GM12878 (cell line): ENCODE data around the gene GPC3.

Experiments used
- CHD1 ChIP-seq: IDR thresholded peaks from 2 replicates; pipeline ENCODE4 v1.6.1; 2012; ENCODE audit warnings: low read depth, low read length, improper control_type of control experiment
- CTCF ChIP-seq, 3 experiments: IDR thresholded peaks in 2 of 3; conservative IDR thresholded peaks in 1 of 3; 2 replicates each; pipeline ENCODE4 v1.5.1; 2011; ENCODE audit warnings: low read depth in 3 of 3, low read length in 3 of 3, mild to moderate bottlenecking in 3 of 3, control low read depth in 2 of 3, moderate library complexity in 2 of 3, inconsistent platforms in 1 of 3, mixed read lengths in 1 of 3; ENCODE audit not compliant: control insufficient read depth in 2 of 3, insufficient read depth in 1 of 3; ENCODE audit errors: extremely low read depth in 1 of 3
- EZH2 ChIP-seq: IDR thresholded peaks from 2 replicates; pipeline ENCODE4 v1.6.1; 2012; ENCODE audit warnings: low read depth, mild to moderate bottlenecking, control low read depth, inconsistent platforms, low read length, borderline replicate concordance; ENCODE audit not compliant: control insufficient read depth
- POLR2A ChIP-seq: IDR thresholded peaks from 2 replicates; pipeline ENCODE4 v1.6.1; 2011; ENCODE audit warnings: low read depth, mild to moderate bottlenecking, low read length
- POLR2AphosphoS5 ChIP-seq: IDR thresholded peaks from 2 replicates; pipeline ENCODE4 v1.6.1; 2011; ENCODE audit warnings: mild to moderate bottlenecking, low read length, inconsistent platforms
- RBBP5 ChIP-seq: fragments of 200-600 bp; sonication (generic); conservative IDR thresholded peaks from 2 replicates; pipeline ENCODE4 v1.6.1; 2016
- TAF1 ChIP-seq: IDR thresholded peaks from 2 replicates; pipeline ENCODE4 v1.6.1; 2011; ENCODE audit warnings: mild to moderate bottlenecking, low read depth, low read length, borderline replicate concordance
- TF ChIP-seq, protein P1 (sequence below): IDR thresholded peaks from 2 replicates; pipeline ENCODE4 v1.6.1; 2012; ENCODE audit warnings: mild to moderate bottlenecking, low read depth, low read length

DNA sequence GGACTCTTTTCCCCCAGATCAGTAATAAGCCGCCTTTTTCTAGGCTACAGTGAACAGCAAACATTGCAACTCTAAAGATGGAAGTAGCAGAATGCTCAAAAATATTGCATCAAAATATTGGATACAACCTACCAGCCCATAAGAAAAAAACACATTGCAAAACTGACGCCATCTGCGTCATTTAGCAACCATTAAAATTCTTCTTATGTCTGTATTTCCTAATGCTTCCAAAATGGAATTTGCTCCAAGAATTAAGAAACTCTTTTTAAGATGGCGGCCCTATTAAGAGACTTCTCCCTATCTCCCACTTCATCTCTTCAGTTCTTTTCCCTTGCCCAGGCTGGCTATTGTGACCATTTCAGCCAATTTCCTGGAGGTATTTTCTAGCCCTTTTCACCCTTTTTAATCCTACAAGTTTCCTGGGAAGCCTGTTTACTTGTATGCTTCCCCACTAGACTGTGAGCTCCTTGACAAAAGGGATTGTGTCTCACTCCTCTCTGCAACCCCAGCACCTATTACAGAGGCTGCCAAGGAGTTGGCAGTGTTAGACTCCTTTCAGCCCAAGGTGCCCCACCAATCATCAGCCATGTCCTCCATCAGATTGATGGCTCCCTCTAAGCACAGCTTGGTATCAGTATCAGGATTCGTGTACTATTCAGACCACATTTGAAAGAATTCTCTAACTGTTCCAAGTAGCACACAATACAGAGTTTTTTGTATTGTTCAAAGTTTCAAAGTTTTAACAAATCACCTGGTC is 4.4 kb downstream of the GPC3 start:
- TF ChIP-seq RBBP5 (no peak), TAF1 (no peak), CHD1 (no peak), POLR2AphosphoS5 (no peak), EZH2 (no peak), POLR2A (no peak), CTCF (IDR thresholded peaks at IDR 0.05 in 2 of 3, conservative IDR thresholded peaks at IDR 0.05 in 1 of 3; ENCODE audit: control insufficient read depth in 2 of 3, extremely low read depth in 1 of 3, insufficient read depth in 1 of 3, low read depth in 3 of 3, low read length in 3 of 3) (no peak)
- TF ChIP-seq, protein P1, sequence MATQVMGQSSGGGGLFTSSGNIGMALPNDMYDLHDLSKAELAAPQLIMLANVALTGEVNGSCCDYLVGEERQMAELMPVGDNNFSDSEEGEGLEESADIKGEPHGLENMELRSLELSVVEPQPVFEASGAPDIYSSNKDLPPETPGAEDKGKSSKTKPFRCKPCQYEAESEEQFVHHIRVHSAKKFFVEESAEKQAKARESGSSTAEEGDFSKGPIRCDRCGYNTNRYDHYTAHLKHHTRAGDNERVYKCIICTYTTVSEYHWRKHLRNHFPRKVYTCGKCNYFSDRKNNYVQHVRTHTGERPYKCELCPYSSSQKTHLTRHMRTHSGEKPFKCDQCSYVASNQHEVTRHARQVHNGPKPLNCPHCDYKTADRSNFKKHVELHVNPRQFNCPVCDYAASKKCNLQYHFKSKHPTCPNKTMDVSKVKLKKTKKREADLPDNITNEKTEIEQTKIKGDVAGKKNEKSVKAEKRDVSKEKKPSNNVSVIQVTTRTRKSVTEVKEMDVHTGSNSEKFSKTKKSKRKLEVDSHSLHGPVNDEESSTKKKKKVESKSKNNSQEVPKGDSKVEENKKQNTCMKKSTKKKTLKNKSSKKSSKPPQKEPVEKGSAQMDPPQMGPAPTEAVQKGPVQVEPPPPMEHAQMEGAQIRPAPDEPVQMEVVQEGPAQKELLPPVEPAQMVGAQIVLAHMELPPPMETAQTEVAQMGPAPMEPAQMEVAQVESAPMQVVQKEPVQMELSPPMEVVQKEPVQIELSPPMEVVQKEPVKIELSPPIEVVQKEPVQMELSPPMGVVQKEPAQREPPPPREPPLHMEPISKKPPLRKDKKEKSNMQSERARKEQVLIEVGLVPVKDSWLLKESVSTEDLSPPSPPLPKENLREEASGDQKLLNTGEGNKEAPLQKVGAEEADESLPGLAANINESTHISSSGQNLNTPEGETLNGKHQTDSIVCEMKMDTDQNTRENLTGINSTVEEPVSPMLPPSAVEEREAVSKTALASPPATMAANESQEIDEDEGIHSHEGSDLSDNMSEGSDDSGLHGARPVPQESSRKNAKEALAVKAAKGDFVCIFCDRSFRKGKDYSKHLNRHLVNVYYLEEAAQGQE = no peak
